Immature natural killer cell (primary cell): ENCODE results near the gene WDR37. TPM values are rescaled to one million over a fixed set of nuclear protein-coding genes. Genes with fewer than 3 reads are reported as not detected.

Experiments
- DNase-seq, 3 donors: peaks; one replicate each; pipeline ENCODE4 v3.0.0; 2022; ENCODE audit warnings: mixed read lengths in 1 of 3
- H3K27ac Mint-ChIP-seq, 6 donors: one replicate each; pipeline ENCODE4 v1.8.0; 2020; ENCODE audit warnings: mixed read lengths in 6 of 6, mild to moderate bottlenecking in 5 of 6, inconsistent platforms in 4 of 6, moderate library complexity in 3 of 6
- H3K27me3 Mint-ChIP-seq, 3 donors: one replicate each; pipeline ENCODE4 v1.8.0; 2020 to 2021; ENCODE audit warnings: low read depth in 3 of 3, mild to moderate bottlenecking in 3 of 3, mixed read lengths in 3 of 3, moderate library complexity in 3 of 3, inconsistent platforms in 1 of 3
- H3K36me3 Mint-ChIP-seq, 3 donors: one replicate each; pipeline ENCODE4 v1.8.0; 2020; ENCODE audit warnings: mixed read lengths in 3 of 3, inconsistent platforms in 2 of 3, mild to moderate bottlenecking in 2 of 3
- H3K4me1 Mint-ChIP-seq, 2 donors: one replicate each; pipeline ENCODE4 v1.8.0; 2020; ENCODE audit warnings: inconsistent platforms in 2 of 2, mild to moderate bottlenecking in 2 of 2, mixed read lengths in 2 of 2, moderate library complexity in 1 of 2
- H3K4me3 Mint-ChIP-seq, 5 donors: one replicate each; pipeline ENCODE4 v1.8.0; 2020; ENCODE audit warnings: mild to moderate bottlenecking in 5 of 5, mixed read lengths in 5 of 5, inconsistent platforms in 3 of 5, moderate library complexity in 3 of 5
- H3K9me3 Mint-ChIP-seq, 6 donors: one replicate each; pipeline ENCODE4 v1.8.0; 2020; ENCODE audit warnings: mild to moderate bottlenecking in 6 of 6, mixed read lengths in 6 of 6, inconsistent platforms in 4 of 6, moderate library complexity in 3 of 6
- polyA plus RNA-seq, 3 donors: library from polyadenylated mRNA; unstranded; fragments of 300-500 nt; fragmentation: Illumina TruSeq; gene quantifications; one replicate each; pipeline ENCODE4 v1.2.3, GENCODE V29; 2021

The WDR37 gene
- polyA plus RNA-seq, 3 donors from 2014 or later = 16.7 to 32.2 (median 26.5) TPM

- Mint-ChIP-seq H3K27me3 (peaks cover 2 to 8% (median 6%) of the 10 kb centered on the region in 3 donors), H3K36me3 (no peaks in the 10 kb centered on the region), H3K9me3 (no peaks in the 10 kb centered on the region), H3K4me1 (peaks cover 6 to 8% of the 10 kb centered on the region in 2 donors), H3K4me3 (no peak overlapping the region), H3K27ac (no peak overlapping the region)
- no peak for DNase-seq
These were observed 115.0 kb downstream of the WDR37 start for GRCh38 chr10:1171182-1171581.

DNA sequence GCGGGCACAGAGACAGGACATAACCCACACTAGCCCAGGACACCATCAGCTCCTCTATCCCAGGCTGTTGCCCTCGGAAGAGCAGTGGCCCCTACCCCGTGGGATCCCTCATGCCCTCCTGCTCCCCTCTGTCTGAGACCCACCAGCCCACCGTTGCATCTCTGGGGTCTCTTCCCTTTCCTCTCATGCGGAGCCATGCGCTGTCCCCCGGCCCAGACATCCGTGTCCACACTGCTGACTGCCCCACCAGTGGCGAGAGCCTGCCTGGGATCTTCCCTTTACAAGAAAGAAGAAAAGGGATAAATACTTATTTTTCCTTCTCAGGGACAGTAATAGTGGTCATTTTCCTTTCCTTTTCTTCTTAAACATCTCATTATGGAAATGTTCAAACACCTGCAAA, 115.4 kb downstream of the WDR37 start:
- no peaks in the 10 kb centered on the region for H3K36me3 Mint-ChIP-seq
- no peak overlapping the region for H3K4me3 Mint-ChIP-seq
- H3K9me3 Mint-ChIP-seq = no peaks in the 10 kb centered on the region
- peaks cover 2 to 8% (median 6%) of the 10 kb centered on the region in 3 donors for H3K27me3 Mint-ChIP-seq
- H3K4me1 Mint-ChIP-seq = peaks cover 6 to 8% of the 10 kb centered on the region in 2 donors
- H3K27ac Mint-ChIP-seq = no peak overlapping the region
- no peak for DNase-seq

GRCh38 chr10:1172256-1172984, 116.2 kb downstream of the WDR37 start:
- H3K9me3 Mint-ChIP-seq = no peaks in the 10 kb centered on the region
- no peak for DNase-seq
- H3K36me3 Mint-ChIP-seq = no peaks in the 10 kb centered on the region
- no peak overlapping the region for H3K27ac Mint-ChIP-seq
- H3K4me3 Mint-ChIP-seq = no peak overlapping the region
- H3K27me3 Mint-ChIP-seq = peaks cover under 1 to 8% (median 6%) of the 10 kb centered on the region in 3 donors
- peaks cover 6 to 8% of the 10 kb centered on the region in 2 donors for H3K4me1 Mint-ChIP-seq

GRCh38 chr10:1173091-1173490, 116.9 kb downstream of the WDR37 start:
- H3K4me3 Mint-ChIP-seq = no peak overlapping the region
- peaks cover 6 to 8% of the 10 kb centered on the region in 2 donors for H3K4me1 Mint-ChIP-seq
- H3K27me3 Mint-ChIP-seq = peaks cover 0 to 8% (median 6%) of the 10 kb centered on the region in 3 donors
- no peaks in the 10 kb centered on the region for H3K36me3 Mint-ChIP-seq
- H3K27ac Mint-ChIP-seq = no peak overlapping the region
- DNase-seq = no peak
- H3K9me3 Mint-ChIP-seq = no peaks in the 10 kb centered on the region

GRCh38 chr10:1174022-1174421, 117.8 kb downstream of the WDR37 start:
- H3K4me3 Mint-ChIP-seq = no peak overlapping the region
- H3K9me3 Mint-ChIP-seq = no peaks in the 10 kb centered on the region

GRCh38 chr10:1175956-1176565, 119.9 kb downstream of the WDR37 start:
- no peak for DNase-seq
- no peak overlapping the region for H3K4me3 Mint-ChIP-seq
- H3K27me3 Mint-ChIP-seq = peaks cover 5 to 6% (median 6%) of the 10 kb centered on the region in 3 donors
- H3K9me3 Mint-ChIP-seq = no peaks in the 10 kb centered on the region
- peaks cover 6 to 8% of the 10 kb centered on the region in 2 donors for H3K4me1 Mint-ChIP-seq
- peak overlapping the region in 2 of 6 donors; percentile 36 to 60 for H3K27ac Mint-ChIP-seq
- H3K36me3 Mint-ChIP-seq = no peaks in the 10 kb centered on the region

More at GRCh38 chr10:1174022-1174421, 117.8 kb downstream of the WDR37 start:
- peaks cover 0 to 8% (median 6%) of the 10 kb centered on the region in 3 donors for H3K27me3 Mint-ChIP-seq
- no peaks in the 10 kb centered on the region for H3K36me3 Mint-ChIP-seq
- peak overlapping the region in 1 of 6 donors; percentile 64 for H3K27ac Mint-ChIP-seq
- H3K4me1 Mint-ChIP-seq = peaks cover 6 to 8% of the 10 kb centered on the region in 2 donors
- DNase-seq = no peak

- H3K4me1 Mint-ChIP-seq = peaks cover 6 to 8% of the 10 kb centered on the region in 2 donors
- no peaks in the 10 kb centered on the region for H3K9me3 Mint-ChIP-seq
- H3K27ac Mint-ChIP-seq = no peak overlapping the region
- no peak overlapping the region for H3K4me3 Mint-ChIP-seq
- no peak for DNase-seq
- H3K27me3 Mint-ChIP-seq = peaks cover 5 to 8% (median 5%) of the 10 kb centered on the region in 3 donors
- H3K36me3 Mint-ChIP-seq = no peaks in the 10 kb centered on the region
These were observed 121.8 kb downstream of the WDR37 start for GRCh38 chr10:1177936-1178335.

- Mint-ChIP-seq H3K4me3 (no peak overlapping the region), H3K4me1 (peaks cover 6 to 8% of the 10 kb centered on the region in 2 donors), H3K36me3 (no peaks in the 10 kb centered on the region), H3K9me3 (no peaks in the 10 kb centered on the region), H3K27me3 (peaks cover 2 to 6% (median 6%) of the 10 kb centered on the region in 3 donors), H3K27ac (no peak overlapping the region)
- DNase-seq = no peak
These were observed 122.3 kb downstream of the WDR37 start for GRCh38 chr10:1178506-1178905.

DNA sequence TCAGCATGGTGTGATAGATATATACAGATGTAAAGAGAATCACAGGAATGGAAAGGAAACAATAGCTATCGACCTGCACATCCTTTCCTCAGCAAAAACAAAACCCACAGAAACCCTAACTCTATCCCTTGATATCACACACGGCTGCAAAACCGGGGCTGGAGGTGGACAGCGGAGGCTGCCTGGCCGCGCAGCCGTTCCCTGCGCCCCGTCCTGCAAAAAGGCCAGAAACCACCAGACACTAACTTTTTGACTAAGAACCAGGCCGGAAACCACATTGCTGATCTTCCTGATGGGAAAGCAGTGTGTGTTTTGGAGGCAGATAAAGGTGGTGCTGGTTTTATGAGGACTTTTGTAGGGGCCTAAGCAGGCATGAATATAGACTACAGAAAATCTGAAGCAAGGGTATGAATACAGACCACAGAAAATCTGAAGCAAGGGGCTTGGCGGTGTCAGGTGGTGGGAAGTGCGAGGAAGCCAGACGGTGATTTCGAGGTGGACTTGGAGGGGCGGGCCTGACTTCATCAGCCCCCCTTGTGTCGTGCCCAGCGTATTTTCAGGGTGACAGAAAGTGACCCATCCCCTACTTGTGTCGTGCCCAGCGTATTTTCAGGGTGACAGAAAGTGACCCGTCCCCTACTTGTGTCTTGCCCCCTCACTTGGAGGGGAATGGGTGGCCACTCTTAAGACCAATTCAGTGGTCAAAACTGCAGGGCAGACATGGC, 123.3 kb downstream of the WDR37 start:
- peak overlapping the region in 1 of 6 donors; percentile 61 for H3K27ac Mint-ChIP-seq
- H3K4me1 Mint-ChIP-seq = peaks cover 6 to 8% of the 10 kb centered on the region in 2 donors

DNA sequence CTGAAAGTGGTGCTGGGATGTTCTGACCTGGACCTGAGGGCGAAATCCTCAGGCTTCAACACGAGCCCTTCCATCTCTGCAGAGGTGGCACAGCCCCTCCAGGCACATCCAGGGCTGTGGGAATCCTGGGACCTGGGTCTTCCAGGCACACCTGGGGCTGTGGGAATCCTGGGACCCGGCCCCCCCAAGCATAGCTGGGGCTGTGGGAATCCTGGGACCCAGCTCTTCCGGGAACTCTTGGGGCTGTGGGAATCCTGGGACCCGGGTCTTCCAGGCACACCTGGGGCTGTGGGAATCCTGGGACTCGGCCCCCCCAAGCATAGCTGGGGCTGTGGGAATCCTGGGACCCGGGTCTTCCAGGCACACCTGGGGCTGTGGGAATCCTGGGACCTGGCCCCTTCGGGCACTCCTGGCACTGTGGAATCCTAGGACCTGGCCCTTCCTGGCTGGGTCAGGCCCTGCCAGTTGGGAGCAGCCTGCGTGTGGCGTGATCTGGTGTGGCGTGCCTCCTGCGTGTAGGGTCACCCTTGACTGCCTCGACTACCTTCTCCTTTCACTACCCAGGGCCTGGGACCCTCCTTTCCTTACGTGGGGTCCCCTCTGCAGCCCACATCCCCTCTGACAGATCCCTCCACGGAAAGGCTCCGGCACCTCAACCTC, 124.0 kb downstream of the WDR37 start:
- no peak overlapping the region for H3K4me3 Mint-ChIP-seq
- H3K9me3 Mint-ChIP-seq = no peaks in the 10 kb centered on the region
- H3K27me3 Mint-ChIP-seq = peaks cover 3 to 8% (median 4%) of the 10 kb centered on the region in 3 donors
- DNase-seq = no peak
- peaks cover 4 to 5% of the 10 kb centered on the region in 2 donors for H3K4me1 Mint-ChIP-seq
- H3K27ac Mint-ChIP-seq = no peak overlapping the region
- no peaks in the 10 kb centered on the region for H3K36me3 Mint-ChIP-seq

More for the DNA sequence above, 123.3 kb downstream of the WDR37 start:
- H3K27me3 Mint-ChIP-seq = peaks cover 2 to 8% (median 4%) of the 10 kb centered on the region in 3 donors
- H3K4me3 Mint-ChIP-seq = no peak overlapping the region
- H3K36me3 Mint-ChIP-seq = no peaks in the 10 kb centered on the region
- DNase-seq = no peak
- no peaks in the 10 kb centered on the region for H3K9me3 Mint-ChIP-seq

- Mint-ChIP-seq H3K27ac (no peak overlapping the region), H3K27me3 (peaks cover 3 to 8% (median 4%) of the 10 kb centered on the region in 3 donors), H3K36me3 (no peaks in the 10 kb centered on the region), H3K9me3 (no peaks in the 10 kb centered on the region), H3K4me3 (no peak overlapping the region), H3K4me1 (no peaks in the 10 kb centered on the region)
- DNase-seq = no peak
These were observed 124.7 kb downstream of the WDR37 start for GRCh38 chr10:1180836-1181235.
